Common myeloid progenitor, CD34-positive (primary cell): ENCODE measurements around the gene PARD6B.
A peak's percentile ranks its signal among the peaks of the same experiment; 100 is the strongest.
"Not testable (repeated sequence)": the region's sequence is repeated elsewhere in the genome, so short reads cannot be mapped to it uniquely, and the experiment has no call there.

Source experiments
- CTCF ChIA-PET: fragments of 350-600 bp; sonication (Branson Sonifier 250); formaldehyde crosslinking; loops from one replicate; lab custom pipeline; 2021; ENCODE audit warnings: antibody characterized with exemption; lab: Charles Lee
- POLR2A ChIA-PET: fragments of 350-600 bp; sonication (Branson Sonifier 250); formaldehyde crosslinking; loops from one replicate; lab custom pipeline; 2021; ENCODE audit warnings: antibody characterized with exemption; lab: Charles Lee
- DNase-seq, 3 donors: peaks; one replicate each; pipeline versions ENCODE4 v3.0.0 to v3.0.0-alpha.2; 2013
- H3K27ac ChIP-seq, 2 experiments: 1 replicate in 1 of 2; 2 replicates in 1 of 2; pipeline ENCODE4 v1.7.0; 2013; ENCODE audit warnings: inconsistent platforms in 2 of 2, low read length in 2 of 2, mild to moderate bottlenecking in 2 of 2, low read depth in 1 of 2, moderate library complexity in 1 of 2; ENCODE audit not compliant: severe bottlenecking in 2 of 2, insufficient read depth in 1 of 2, poor library complexity in 1 of 2
- H3K27me3 ChIP-seq, 5 experiments: replicated peaks in 2 of 5; 1 replicate in 3 of 5; 2 replicates in 2 of 5; pipeline versions ENCODE4 v1.6.1 to v1.7.0; 2013; ENCODE audit warnings: low read length in 4 of 5, mild to moderate bottlenecking in 2 of 5, moderate library complexity in 2 of 5, inconsistent platforms in 1 of 5; ENCODE audit not compliant: insufficient read depth in 5 of 5, control insufficient read depth in 4 of 5
- H3K36me3 ChIP-seq, 4 experiments: 1 replicate in 2 of 4; 2 replicates in 2 of 4; pipeline versions ENCODE4 v1.6.1 to v1.7.0; 2013; ENCODE audit warnings: low read length in 3 of 4, control low read depth in 1 of 4, mild to moderate bottlenecking in 1 of 4; ENCODE audit not compliant: control insufficient read depth in 4 of 4, insufficient read depth in 4 of 4
- H3K4me1 ChIP-seq, 4 experiments: 1 replicate in 3 of 4; 2 replicates in 1 of 4; pipeline versions ENCODE4 v1.6.1 to v1.7.1; 2013; ENCODE audit warnings: low read length in 3 of 4, mild to moderate bottlenecking in 3 of 4, control low read depth in 1 of 4, inconsistent platforms in 1 of 4, moderate library complexity in 1 of 4; ENCODE audit not compliant: control insufficient read depth in 4 of 4, insufficient read depth in 4 of 4; ENCODE audit errors: control extremely low read depth in 1 of 4
- H3K4me3 ChIP-seq, 7 experiments: 1 replicate in 4 of 7; 2 replicates in 3 of 7; pipeline versions ENCODE4 v1.5.1 to v1.7.0; 2013; ENCODE audit warnings: mild to moderate bottlenecking in 7 of 7, low read length in 6 of 7, moderate library complexity in 6 of 7, inconsistent platforms in 2 of 7, low read depth in 2 of 7, control low read depth in 1 of 7; ENCODE audit not compliant: insufficient read depth in 4 of 7, control insufficient read depth in 1 of 7; ENCODE audit errors: extremely low read depth in 1 of 7
- H3K9me3 ChIP-seq, 5 experiments: 1 replicate in 4 of 5; 2 replicates in 1 of 5; pipeline versions ENCODE4 v1.6.1 to v1.7.1; 2013; ENCODE audit warnings: low read length in 4 of 5, mild to moderate bottlenecking in 2 of 5, inconsistent platforms in 1 of 5, low read depth in 1 of 5, moderate library complexity in 1 of 5; ENCODE audit not compliant: control insufficient read depth in 4 of 5, insufficient read depth in 2 of 5; ENCODE audit errors: control extremely low read depth in 1 of 5
- WGBS: methylation state at CpG from one replicate; pipeline ENCODE4 v1.1.5; 2013; ENCODE audit not compliant: insufficient coverage; 5-methylcytosine and 5-hydroxymethylcytosine counted together

Gene PARD6B

GRCh38 chr20:50799890-50800550, 68.6 kb downstream of the PARD6B start:
- POLR2A ChIA-PET = interaction anchor here (0.6 kb wide), 1 partner anchor 35 kb away, joined by 3 read pairs; no protein-coding TSS in a partner anchor
- DNase-seq = no peak
- no peaks in the 10 kb centered on the region for H3K9me3 ChIP-seq
- no peak overlapping the region for H3K27ac ChIP-seq
- peaks cover 0 to 8% (median 0%) of the 10 kb centered on the region in 4 experiments for H3K36me3 ChIP-seq
- H3K27me3 ChIP-seq = no peaks in the 10 kb centered on the region
- no peak overlapping the region for H3K4me3 ChIP-seq
- CTCF ChIA-PET = interaction anchor here (0.5 to 2.6 kb wide), 5 partner anchors 8 to 95 kb away, joined by 3 to 8 read pairs (median 4); no protein-coding TSS in a partner anchor
- WGBS = 100% methylated on average over 4 of the region's 8 CpGs
- H3K4me1 ChIP-seq = peaks cover 3 to 20% (median 16%) of the 10 kb centered on the region in 4 experiments

DNA sequence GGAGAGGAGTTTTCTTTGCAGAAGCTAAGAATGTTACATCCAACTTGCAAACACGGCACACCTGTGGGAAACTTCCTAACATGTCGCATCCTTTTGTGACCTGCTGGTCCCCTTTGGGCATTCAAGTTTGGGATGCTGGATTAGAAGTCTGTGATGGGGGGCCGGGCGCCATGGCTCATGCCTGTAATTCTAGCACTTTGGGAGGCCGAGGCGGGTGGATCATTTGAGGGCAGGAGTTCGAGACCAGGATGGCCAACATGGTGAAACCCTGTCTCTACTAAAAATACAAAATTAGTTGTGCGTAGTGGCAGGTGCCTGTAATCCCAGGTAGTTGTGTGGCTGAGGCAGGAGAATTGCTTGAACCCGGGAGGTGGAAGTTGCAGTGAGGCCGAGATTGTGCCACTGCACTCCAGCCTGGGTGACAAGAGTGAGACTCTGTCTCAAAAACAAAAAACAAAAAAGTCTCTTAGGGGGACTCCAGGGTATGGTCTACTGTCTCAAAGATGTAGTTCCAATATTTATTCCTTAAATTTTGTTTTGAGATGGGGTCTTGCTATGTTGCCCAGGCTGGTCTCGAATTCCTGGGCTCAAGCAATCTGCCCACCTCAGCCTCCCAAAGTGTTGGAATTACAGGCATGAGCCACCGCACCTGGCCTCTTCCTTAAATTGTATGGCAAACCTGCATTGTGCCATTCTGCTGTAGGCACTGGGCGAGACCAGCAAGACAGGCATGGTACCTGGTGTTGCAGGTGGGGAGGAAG, 69.8 kb downstream of the PARD6B start:
- peaks cover 9 to 23% (median 18%) of the 10 kb centered on the region in 4 experiments for H3K4me1 ChIP-seq
- DNase-seq, H3K27me3 ChIP-seq, H3K4me3 ChIP-seq, H3K9me3 ChIP-seq, H3K27ac ChIP-seq, POLR2A ChIA-PET, H3K36me3 ChIP-seq: not testable (repeated sequence)
- 91% methylated on average over 7 of the region's 13 CpGs for WGBS
- CTCF ChIA-PET = interaction anchor here (1.0 to 2.6 kb wide), 3 partner anchors 7 to 11 kb away, joined by 3 to 8 read pairs (median 6); no protein-coding TSS in a partner anchor

DNA sequence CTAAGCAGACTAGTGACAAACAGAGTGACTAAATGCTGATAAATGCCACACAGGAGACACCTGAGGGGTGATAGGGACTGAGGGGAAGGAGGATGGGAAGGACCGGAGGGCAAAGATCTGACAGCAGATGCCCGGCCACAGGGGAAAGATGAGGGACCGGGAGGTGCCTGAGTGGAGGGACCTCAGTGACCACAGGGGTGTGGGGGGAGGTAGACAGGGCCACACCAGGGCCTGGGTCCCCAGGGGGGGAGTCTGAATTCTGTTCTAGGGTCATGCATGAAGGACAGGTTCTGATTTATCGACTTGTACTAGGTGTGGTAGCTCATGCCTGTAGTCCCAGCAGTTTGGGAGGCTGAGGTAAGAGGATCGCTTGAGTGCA, 70.4 kb downstream of the PARD6B start:
- Histone ChIP-seq H3K9me3 (no peaks in the 10 kb centered on the region), H3K36me3 (peaks cover 0 to 8% (median 0%) of the 10 kb centered on the region in 4 experiments), H3K4me3 (no peak overlapping the region), H3K4me1 (peaks cover 9 to 26% (median 20%) of the 10 kb centered on the region in 4 experiments), H3K27me3 (no peaks in the 10 kb centered on the region), H3K27ac (no peak overlapping the region)
- 91% methylated on average over 5 of the region's 5 CpGs for WGBS
- DNase-seq = no peak
- CTCF ChIA-PET = interaction anchor here (1.7 to 1.8 kb wide), 2 partner anchors 8 to 14 kb away, joined by 6 to 7 read pairs; no protein-coding TSS in a partner anchor
- POLR2A ChIA-PET = no interaction called here

- POLR2A ChIA-PET = no interaction called here
- H3K4me3 ChIP-seq = no peak overlapping the region
- 97% methylated on average over 5 of the region's 8 CpGs for WGBS
- H3K4me1 ChIP-seq = peaks cover 9 to 25% (median 19%) of the 10 kb centered on the region in 4 experiments
- CTCF ChIA-PET = interaction anchor here (1.2 to 1.8 kb wide), 3 partner anchors 8 to 13 kb away, joined by 3 to 7 read pairs (median 6); no protein-coding TSS in a partner anchor
- no peaks in the 10 kb centered on the region for H3K9me3 ChIP-seq
- DNase-seq = no peak
- H3K27ac ChIP-seq = no peak overlapping the region
- H3K36me3 ChIP-seq = peaks cover 0 to 8% (median 0%) of the 10 kb centered on the region in 4 experiments
- H3K27me3 ChIP-seq = no peaks in the 10 kb centered on the region
These were observed 70.9 kb downstream of the PARD6B start for GRCh38 chr20:50802289-50802688.

- Histone ChIP-seq H3K9me3 (no peaks in the 10 kb centered on the region), H3K27ac (peak overlapping the region; percentile 36 to 72), H3K27me3 (no peaks in the 10 kb centered on the region), H3K4me1 (peaks cover 9 to 25% (median 19%) of the 10 kb centered on the region in 4 experiments), H3K36me3 (peaks cover 0 to 2% (median 0%) of the 10 kb centered on the region in 4 experiments), H3K4me3 (peak overlapping the region in 5 of 7 experiments; percentile 13 to 63 (median 48))
- DNase-seq = peak in 2 of 3 donors; percentile 59 to 72
- ChIA-PET POLR2A (no interaction called here), CTCF (interaction anchor here (1.2 to 1.6 kb wide), 3 partner anchors 10 to 14 kb away, joined by 3 to 8 read pairs (median 4); partner anchors contain the start of gene BCAS4)
- WGBS = 11% methylated on average over 6 of the region's 11 CpGs
These were observed 73.3 kb downstream of the PARD6B start for GRCh38 chr20:50804437-50805348.

DNA sequence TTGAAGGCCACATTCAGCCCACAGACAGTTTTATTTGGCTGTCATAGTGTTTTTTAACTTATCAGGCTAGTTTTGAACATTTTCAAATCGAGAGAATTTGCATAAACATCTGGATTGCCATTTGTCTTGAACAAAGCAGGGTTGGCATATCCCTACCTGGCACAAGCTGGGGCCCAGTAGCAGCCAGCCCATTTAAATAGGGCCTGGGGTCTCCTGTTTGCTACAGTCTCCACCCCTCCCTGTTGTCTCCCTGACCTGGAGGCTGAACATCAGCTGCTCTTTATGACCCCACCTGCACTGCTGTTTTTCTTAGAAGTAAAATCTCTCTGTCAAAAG, 73.9 kb downstream of the PARD6B start:
- no peaks in the 10 kb centered on the region for H3K27me3 ChIP-seq
- peaks cover 9 to 25% (median 19%) of the 10 kb centered on the region in 4 experiments for H3K4me1 ChIP-seq
- WGBS = 0% methylated on average over 1 of the region's 1 CpG
- peak overlapping the region in 5 of 7 experiments; percentile 13 to 63 (median 48) for H3K4me3 ChIP-seq
- peak overlapping the region; percentile 36 to 72 for H3K27ac ChIP-seq
- peaks cover 0 to 2% (median 0%) of the 10 kb centered on the region in 4 experiments for H3K36me3 ChIP-seq
- CTCF ChIA-PET = interaction anchor here (1.6 kb wide), 1 partner anchor 11 kb away, joined by 3 read pairs; no protein-coding TSS in a partner anchor
- no peak for DNase-seq
- H3K9me3 ChIP-seq = no peaks in the 10 kb centered on the region
- POLR2A ChIA-PET = no interaction called here
